Prostate gland (tissue), 2 donors: ENCODE data around the gene NFASC. TPM values are rescaled to one million over a fixed set of nuclear protein-coding genes. Genes with fewer than 3 reads are reported as not detected.
A peak's percentile ranks its signal among the peaks of the same experiment; 100 is the strongest.

Source experiments
- DNase-seq: peaks from one replicate; pipeline ENCODE4 v3.0.0-alpha.2; 2019; ENCODE audit warnings: low spot score
- H3K27ac ChIP-seq, 2 donors: fragments of 200-600 bp; sonication (generic); 2 replicates each; pipeline ENCODE4 v1.5.1; 2017 to 2019
- H3K27me3 ChIP-seq: fragments of 200-600 bp; sonication (generic); replicated peaks from 2 replicates; pipeline ENCODE4 v1.5.1; 2019; ENCODE audit not compliant: insufficient read depth
- H3K36me3 ChIP-seq, 2 donors: fragments of 200-600 bp; sonication (generic); 1 replicate in 1 of 2; 2 replicates in 1 of 2; pipeline versions ENCODE4 v1.5.1 to v1.8.1; 2017 to 2019
- H3K4me1 ChIP-seq: fragments of 200-600 bp; sonication (generic); replicated peaks from 2 replicates; pipeline ENCODE4 v1.5.1; 2019
- H3K4me3 ChIP-seq, 2 donors: fragments of 200-600 bp; sonication (generic); 2 replicates each; pipeline ENCODE4 v1.5.1; 2017 to 2019
- H3K9me3 ChIP-seq: fragments of 200-600 bp; sonication (generic); 2 replicates; pipeline ENCODE4 v1.5.1; 2017
- POLR2A ChIP-seq: fragments of 450-650 bp; IDR thresholded peaks from one replicate; pipeline ENCODE4 v1.6.1; 2016; ENCODE audit warnings: antibody characterized with exemption, mild to moderate bottlenecking
- POLR2AphosphoS5 ChIP-seq: sonication (generic); formaldehyde crosslinking; IDR thresholded peaks from one replicate; pipeline ENCODE4 v1.6.1; 2017; ENCODE audit warnings: antibody characterized with exemption
- WGBS: methylation state at CpG from one replicate; pipeline ENCODE4 v1.1.5; 2018; 5-methylcytosine and 5-hydroxymethylcytosine counted together
- intact Hi-C: fragments of 100-400 bp; cut with DNase I; formaldehyde crosslinking; loops from one replicate; pipeline ENCODE4 v1.14.2; 2022
- total RNA-seq, 2 donors: library from RNA; depleted of rRNA; stranded (reverse); fragments of >200 nt; gene quantifications; one replicate each; pipeline ENCODE4 v1.1.0, GENCODE V29; 2016
- TF ChIP-seq, protein P1 (sequence below), 4 experiments: fragments of 200-600 bp in 2 of 4; fragments of 450-650 bp in 2 of 4; sonication (generic) in 2 of 4; IDR thresholded peaks; 1 replicate in 3 of 4; 2 replicates in 1 of 4; pipeline ENCODE4 v1.5.1; 2016 to 2019; ENCODE audit warnings: antibody characterized with exemption in 4 of 4, mild to moderate bottlenecking in 2 of 4, moderate library complexity in 2 of 4

Gene NFASC
- total RNA-seq, 2 donors from 2014 or later, result 3.7 to 13.2 TPM

- Histone ChIP-seq H3K4me1 (no peaks in the 10 kb centered on the region), H3K27me3 (no peaks in the 10 kb centered on the region), H3K27ac (peak overlapping the region; percentile 18 to 49), H3K4me3 (no peak overlapping the region), H3K9me3 (no peaks in the 10 kb centered on the region), H3K36me3 (no peaks in the 10 kb centered on the region)
- intact Hi-C loops, result loop anchor here (5.0 kb wide), 1 partner anchor 55 kb away; no protein-coding TSS in a partner anchor
- WGBS, result 43% methylated on average over 3 of the region's 3 CpGs
- peak; percentile 35 for TF ChIP-seq POLR2AphosphoS5
- TF ChIP-seq, protein P1, sequence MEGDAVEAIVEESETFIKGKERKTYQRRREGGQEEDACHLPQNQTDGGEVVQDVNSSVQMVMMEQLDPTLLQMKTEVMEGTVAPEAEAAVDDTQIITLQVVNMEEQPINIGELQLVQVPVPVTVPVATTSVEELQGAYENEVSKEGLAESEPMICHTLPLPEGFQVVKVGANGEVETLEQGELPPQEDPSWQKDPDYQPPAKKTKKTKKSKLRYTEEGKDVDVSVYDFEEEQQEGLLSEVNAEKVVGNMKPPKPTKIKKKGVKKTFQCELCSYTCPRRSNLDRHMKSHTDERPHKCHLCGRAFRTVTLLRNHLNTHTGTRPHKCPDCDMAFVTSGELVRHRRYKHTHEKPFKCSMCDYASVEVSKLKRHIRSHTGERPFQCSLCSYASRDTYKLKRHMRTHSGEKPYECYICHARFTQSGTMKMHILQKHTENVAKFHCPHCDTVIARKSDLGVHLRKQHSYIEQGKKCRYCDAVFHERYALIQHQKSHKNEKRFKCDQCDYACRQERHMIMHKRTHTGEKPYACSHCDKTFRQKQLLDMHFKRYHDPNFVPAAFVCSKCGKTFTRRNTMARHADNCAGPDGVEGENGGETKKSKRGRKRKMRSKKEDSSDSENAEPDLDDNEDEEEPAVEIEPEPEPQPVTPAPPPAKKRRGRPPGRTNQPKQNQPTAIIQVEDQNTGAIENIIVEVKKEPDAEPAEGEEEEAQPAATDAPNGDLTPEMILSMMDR (IDR thresholded peaks at IDR 0.05), result no peak
- DNase-seq, result peak; percentile 28
Measured at GRCh38 chr1:204882479-204882878, 11.8 kb downstream of the NFASC start.

DNA sequence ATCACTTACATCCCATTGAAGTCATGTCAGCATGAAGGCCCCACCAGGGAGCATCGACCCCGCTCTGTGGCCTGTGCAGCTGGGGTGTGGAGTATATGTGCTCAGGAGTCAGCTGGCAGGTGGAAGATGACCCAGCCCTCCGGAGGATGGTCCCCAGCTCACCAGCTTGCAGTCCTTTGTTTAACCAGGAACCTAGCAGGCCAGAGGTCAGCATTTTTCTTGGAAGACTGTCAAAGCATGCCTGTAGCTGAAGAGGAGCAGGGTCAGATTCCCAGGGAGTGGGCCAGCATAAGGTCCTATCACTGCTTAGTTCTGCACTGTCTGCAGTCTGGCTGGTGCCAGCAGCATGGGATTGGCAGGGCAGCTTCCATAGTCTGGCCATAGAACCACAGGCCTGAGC is 12.7 kb downstream of the NFASC start:
- no peaks in the 10 kb centered on the region for H3K9me3 ChIP-seq
- no peaks in the 10 kb centered on the region for H3K4me1 ChIP-seq

GRCh38 chr1:204885288-204885711 is 14.6 kb downstream of the NFASC start:
- Histone ChIP-seq H3K36me3 (no peaks in the 10 kb centered on the region), H3K4me3 (no peak overlapping the region), H3K4me1 (no peaks in the 10 kb centered on the region), H3K9me3 (no peaks in the 10 kb centered on the region), H3K27me3 (no peaks in the 10 kb centered on the region), H3K27ac (peak overlapping the region; percentile 11 to 46)
- no peak for DNase-seq
- WGBS, result 32% methylated on average over 4 of the region's 4 CpGs
- TF ChIP-seq, protein P1 (IDR thresholded peaks at IDR 0.05), result no peak
- TF ChIP-seq POLR2AphosphoS5, result no peak
- no peak for TF ChIP-seq POLR2A
- intact Hi-C loops, result no loop called here

More for the DNA sequence above, 12.7 kb downstream of the NFASC start:
- Histone ChIP-seq H3K27ac (no peak overlapping the region), H3K27me3 (no peaks in the 10 kb centered on the region), H3K36me3 (no peaks in the 10 kb centered on the region), H3K4me3 (no peak overlapping the region)
- DNase-seq, result no peak
- intact Hi-C loops, result loop anchor here (5.0 kb wide), 1 partner anchor 56 kb away; no protein-coding TSS in a partner anchor
- TF ChIP-seq POLR2A, result no peak
- TF ChIP-seq, protein P1 (IDR thresholded peaks at IDR 0.05), result no peak
- TF ChIP-seq POLR2AphosphoS5, result no peak
- WGBS, result 57% methylated on average over 3 of the region's 3 CpGs

- no peaks in the 10 kb centered on the region for H3K9me3 ChIP-seq
- no peak for DNase-seq
- H3K27me3 ChIP-seq, result no peaks in the 10 kb centered on the region
- no peaks in the 10 kb centered on the region for H3K36me3 ChIP-seq
- no peaks in the 10 kb centered on the region for H3K4me1 ChIP-seq
- intact Hi-C loops, result no loop called here
- peak overlapping the region; percentile 11 to 46 for H3K27ac ChIP-seq
- no peak overlapping the region for H3K4me3 ChIP-seq
- TF ChIP-seq, protein P1 (IDR thresholded peaks at IDR 0.05), result no peak
- TF ChIP-seq POLR2AphosphoS5, result no peak
- no peak for TF ChIP-seq POLR2A
- WGBS, result 48% methylated on average over 8 of the region's 8 CpGs
Measured at GRCh38 chr1:204885790-204886189, 15.1 kb downstream of the NFASC start.

- H3K36me3 ChIP-seq, result no peaks in the 10 kb centered on the region
- H3K27ac ChIP-seq, result peak overlapping the region; percentile 24 to 39
Measured at GRCh38 chr1:204887846-204888245, 17.2 kb downstream of the NFASC start.

More at GRCh38 chr1:204887846-204888245, 17.2 kb downstream of the NFASC start:
- no peaks in the 10 kb centered on the region for H3K27me3 ChIP-seq
- no peak for DNase-seq
- H3K4me1 ChIP-seq, result no peaks in the 10 kb centered on the region
- TF ChIP-seq POLR2A, result no peak
- TF ChIP-seq POLR2AphosphoS5, result no peak
- TF ChIP-seq, protein P1 (IDR thresholded peaks at IDR 0.05), result no peak
- intact Hi-C loops, result no loop called here
- H3K9me3 ChIP-seq, result no peaks in the 10 kb centered on the region
- H3K4me3 ChIP-seq, result no peak overlapping the region
- 80% methylated on average over 2 of the region's 2 CpGs for WGBS
